K562 (cell line): ENCODE data around the gene PFKP. TPM values are rescaled to one million over a fixed set of nuclear protein-coding genes. Genes with fewer than 3 reads are reported as not detected.

Experiments used
- ATAC-seq: fragments of 200-7000 bp; cut with Tn5 transposase; 3 replicates; pipeline ENCODE4 v1.9.1; 2020; ENCODE audit warnings: moderate library complexity
- BruUV-seq: library from RNA; stranded (reverse); fragments of 400-500 nt; replicated peaks from 2 replicates; lab custom pipeline; 2021; lab: Mats Ljungman, UMichigan
- CTCF ChIA-PET: fragments of 300-600 bp; formaldehyde crosslinking; extraction: SDS; loops from one replicate; lab custom pipeline; 2021; ENCODE audit warnings: low intra/inter-chr PET ratio; lab: Yijun Ruan, JAX
- POLR2A ChIA-PET: fragments of 300-600, 350-650 bp; sonication (Branson Sonifier 250); formaldehyde crosslinking; extraction: SDS; loops from one replicate; lab custom pipeline; 2021; ENCODE audit warnings: antibody characterized with exemption, inconsistent platforms; lab: Yijun Ruan, JAX
- DNase-seq, 4 experiments: peaks; one replicate each; pipeline versions ENCODE4 v3.0.0 to v3.0.0-alpha.2; 2011 to 2018; ENCODE audit warnings: low spot score in 3 of 4, mixed read lengths in 3 of 4; ENCODE audit errors: extremely low read depth in 1 of 4
- FAIRE-seq: peaks from 2 replicates; lab custom pipeline; 2011; peaks lifted over from hg19 to GRCh38; lab: Jason Lieb, UNC
- H2AFZ ChIP-seq: 2 replicates; pipeline ENCODE4 v1.6.0; 2011; ENCODE audit warnings: low read depth, low read length, control low read depth, inconsistent platforms
- H3K27ac ChIP-seq: fragments of 200-600 bp; 3 replicates; pipeline ENCODE4 v1.8.0; 2011; ENCODE audit warnings: low read depth, mild to moderate bottlenecking, control low read depth, inconsistent platforms, low read length, moderate library complexity, mixed read lengths; ENCODE audit errors: extremely low read depth
- H3K27me3 ChIP-seq, 2 experiments: fragments of 300-600 bp in 1 of 2; 2 replicates in 1 of 2; 3 replicates in 1 of 2; pipeline versions ENCODE4 v1.6.0 to v1.8.0; 2011; ENCODE audit warnings: inconsistent platforms in 2 of 2, low read length in 2 of 2, mild to moderate bottlenecking in 1 of 2, mixed read lengths in 1 of 2, moderate library complexity in 1 of 2; ENCODE audit not compliant: control insufficient read depth in 2 of 2, insufficient read depth in 2 of 2
- H3K36me3 ChIP-seq: fragments of 300-600 bp; 3 replicates; pipeline ENCODE4 v1.8.0; 2011; ENCODE audit warnings: mild to moderate bottlenecking, low read length, inconsistent platforms; ENCODE audit not compliant: control insufficient read depth, insufficient read depth
- H3K4me1 ChIP-seq, 2 experiments: fragments of 200-600 bp in 1 of 2; replicated peaks in 1 of 2; 2 replicates in 1 of 2; 3 replicates in 1 of 2; pipeline versions ENCODE4 v1.5.1 to v1.8.0; 2011; ENCODE audit warnings: inconsistent platforms in 2 of 2, low read length in 2 of 2, mild to moderate bottlenecking in 1 of 2, mixed read lengths in 1 of 2, moderate library complexity in 1 of 2; ENCODE audit not compliant: control insufficient read depth in 2 of 2, insufficient read depth in 2 of 2
- H3K4me2 ChIP-seq: 2 replicates; pipeline ENCODE4 v1.6.1; 2011; ENCODE audit warnings: low read length, control low read depth, inconsistent platforms, mixed read lengths; ENCODE audit not compliant: insufficient read depth
- H3K4me3 ChIP-seq: fragments of 200-600 bp; sonication (generic), shearing (Covaris generic); 2 replicates; pipeline ENCODE4 v1.5.1; 2016; ENCODE audit warnings: control low read depth, inconsistent platforms
- H3K79me2 ChIP-seq: fragments of 200-600 bp; 3 replicates; pipeline ENCODE4 v1.8.0; 2011; ENCODE audit warnings: low read length, inconsistent platforms; ENCODE audit not compliant: control insufficient read depth, insufficient read depth
- H3K9ac ChIP-seq, 2 experiments: 2 replicates each; pipeline versions ENCODE4 v1.6.0 to v1.6.1; 2011; ENCODE audit warnings: low read depth in 2 of 2, low read length in 2 of 2, control low read depth in 1 of 2, inconsistent platforms in 1 of 2, mild to moderate bottlenecking in 1 of 2, mixed read lengths in 1 of 2; ENCODE audit not compliant: insufficient read depth in 1 of 2
- H3K9me1 ChIP-seq: one replicate; pipeline ENCODE4 v1.6.0; 2011; ENCODE audit warnings: inconsistent platforms, mild to moderate bottlenecking, low read length, moderate library complexity; ENCODE audit not compliant: control insufficient read depth, insufficient read depth
- H3K9me3 ChIP-seq: replicated peaks from 2 replicates; pipeline ENCODE4 v1.5.1; 2011; ENCODE audit warnings: low read depth, low read length, inconsistent platforms; ENCODE audit not compliant: control insufficient read depth, insufficient read depth
- H4K20me1 ChIP-seq: replicated peaks from 2 replicates; pipeline ENCODE4 v1.6.1; 2011; ENCODE audit warnings: low read length, inconsistent platforms, mixed read lengths; ENCODE audit not compliant: control insufficient read depth, insufficient read depth
- FOXM1 ChIP-seq, 2 experiments: fragments of 450-650 bp in 1 of 2; sonication (generic) in 1 of 2; formaldehyde crosslinking in 1 of 2; IDR thresholded peaks; 2 replicates each; pipeline versions ENCODE4 v1.6.1 to v1.9.0; 2017 to 2022; ENCODE audit warnings: low read depth in 2 of 2, mild to moderate bottlenecking in 2 of 2, missing genetic modification reagents in 1 of 2, moderate library complexity in 1 of 2
- POLR2G ChIP-seq: fragments of 200-400 bp; formaldehyde crosslinking; IDR thresholded peaks from 2 replicates; pipeline ENCODE4 v1.6.1; 2017; ENCODE audit warnings: low read depth, mild to moderate bottlenecking, antibody characterized with exemption, low read length, moderate library complexity
- TSHZ1 ChIP-seq: fragments of 250-450 bp; sonication (Bioruptor Pico); IDR thresholded peaks from 2 replicates; pipeline ENCODE4 v1.4.0; 2020; ENCODE audit warnings: mild to moderate bottlenecking, moderate library complexity
- ZNF395 ChIP-seq: fragments of 200-800 bp; sonication (Bioruptor generic); IDR thresholded peaks from 2 replicates; pipeline ENCODE4 v1.6.1; 2017; ENCODE audit warnings: missing genetic modification characterization, missing compliant biosample characterization
- WGBS: fragments of 100-300 bp; shearing (Covaris generic); methylation state at CpG from one replicate; pipeline ENCODE4 v1.1.6; 2016; ENCODE audit warnings: low coverage, mixed read lengths; ENCODE audit not compliant: insufficient coverage; ENCODE audit errors: missing lambda C conversion rate; 5-methylcytosine and 5-hydroxymethylcytosine counted together
- in situ Hi-C: fragments of 300-500 bp; cut with MboI; formaldehyde crosslinking; loops from 4 replicates; pipeline ENCODE4 v1.15.0; 2018; ENCODE audit warnings: inconsistent platforms, mixed read lengths
- intact Hi-C: fragments of 100-400 bp; cut with micrococcal nuclease; formaldehyde crosslinking; loops from 2 replicates; pipeline ENCODE4 v1.14.2; 2022
- polyA plus RNA-seq, 8 experiments: library from polyadenylated mRNA; depleted of rRNA in 4 of 8; stranded (reverse) in 5 of 8; unstranded in 3 of 8; fragments of >200 nt; fragmentation: Nextera tagmentation in 2 of 8; fragmentation: Illumina TruSeq in 1 of 8; extraction: Ambion mirVana in 2 of 8; extraction: Trizol in 1 of 8; gene quantifications; 2 replicates each; pipeline versions ENCODE4 v1.2.1 to v1.2.3, GENCODE V29; 2011 to 2014; ENCODE audit warnings: inconsistent platforms in 1 of 8, missing spikeins in 1 of 8
- total RNA-seq, 7 experiments: library from RNA; depleted of rRNA in 6 of 7; stranded (reverse); fragments of >200 nt in 6 of 7; fragmentation: Illumina TruSeq in 2 of 7; extraction: Trizol in 2 of 7; gene quantifications; 2 replicates each; pipeline versions ENCODE4 v1.2.1 to v1.2.3, GENCODE V29; 2011 to 2021; ENCODE audit warnings: low replicate concordance in 1 of 7

The PFKP gene
- total and polyA plus RNA-seq, 9 of the 15 experiments (the other 6 are each of a cell fraction or from before 2014, with no cell fraction given): 23.5 to 116 (median 62.1) TPM

GRCh38 chr10:3122034-3122433 lies 54.7 kb downstream of the PFKP start (continued):
- TF ChIP-seq FOXM1 (IDR thresholded peaks at IDR 0.05; ENCODE audit: low read depth): no peak
- no peak for TF ChIP-seq FOXM1 (CRISPR knock-in tag; IDR thresholded peaks at IDR 0.05; ENCODE audit: low read depth)
- TF ChIP-seq, all 486 proteins: peak for 0

- no peak overlapping the region for H3K9ac ChIP-seq
- H3K79me2 ChIP-seq: no peaks in the 10 kb centered on the region
- no TSS peak for BruUV-seq
- no peaks in the 10 kb centered on the region for H4K20me1 ChIP-seq
- no peaks in the 10 kb centered on the region for H3K27me3 ChIP-seq
- no peaks in the 10 kb centered on the region for H3K9me1 ChIP-seq
- peaks cover 0 to 18% of the 10 kb centered on the region in 2 experiments; a peak in 2 of 5 replicates for H3K4me1 ChIP-seq
- CTCF ChIA-PET: no interaction called here
- H3K4me2 ChIP-seq: no peak overlapping the region
- no peak for ATAC-seq
- POLR2A ChIA-PET: interaction anchor here (0.6 to 1.3 kb wide), 2 partner anchors 11 to 25 kb away, joined by 3 to 4 read pairs; no protein-coding TSS in a partner anchor
- no peak overlapping the region for H2AFZ ChIP-seq
- H3K27ac ChIP-seq: no peak overlapping the region
- no peak for DNase-seq
- in situ Hi-C loops (no loop called here), intact Hi-C loops (no loop called here)
- no peak overlapping the region for H3K4me3 ChIP-seq
- 83% methylated on average over 21 of the region's 27 CpGs for WGBS
- FAIRE-seq: no peak
- no peaks in the 10 kb centered on the region for H3K9me3 ChIP-seq
- TF ChIP-seq TSHZ1 (CRISPR knock-in tag) (no peak), POLR2G (0 out of 2 replicates have a peak, but pooled peaks have one; percentile 14), ZNF395 (no peak)
- peaks cover 93% of the 10 kb centered on the region; the same call in 2 of the 3 replicates for H3K36me3 ChIP-seq
These were observed 55.3 kb downstream of the PFKP start for GRCh38 chr10:3122486-3123205.
